ENCODE data around the gene BTBD3. TPM values are rescaled to one million over a fixed set of nuclear protein-coding genes. Genes with fewer than 3 reads are reported as not detected.
A peak's percentile ranks its signal among the peaks of the same experiment; 100 is the strongest.

Gene BTBD3
- total RNA-seq, 1 donor from 2014 or later, result 31.1 TPM

- intact Hi-C loops (cut with DNase I), result no loop called here
- no peak for TF ChIP-seq CTCF (IDR thresholded peaks at IDR 0.05)
- no peak for ATAC-seq
These were observed 24.0 kb downstream of the BTBD3 start for GRCh38 chr20:11941593-11942246.

GRCh38 chr20:11943778-11944177, 26.1 kb downstream of the BTBD3 start:
- intact Hi-C loops (cut with DNase I), result no loop called here
- H3K36me3 ChIP-seq, result no peaks in the 10 kb centered on the region
- no peak for TF ChIP-seq CTCF (IDR thresholded peaks at IDR 0.05)
- H3K9me3 ChIP-seq, result no peaks in the 10 kb centered on the region
- H3K4me1 ChIP-seq, result no peaks in the 10 kb centered on the region
- DNase-seq (no peak), ATAC-seq (no peak)
- H3K27me3 ChIP-seq, result no peaks in the 10 kb centered on the region
- no peak overlapping the region for H3K27ac ChIP-seq
- no peak overlapping the region for H3K4me3 ChIP-seq

More at GRCh38 chr20:11941593-11942246, 24.0 kb downstream of the BTBD3 start:
- H3K4me1 ChIP-seq, result no peaks in the 10 kb centered on the region
- no peak overlapping the region for H3K27ac ChIP-seq
- no peaks in the 10 kb centered on the region for H3K9me3 ChIP-seq
- no peak for DNase-seq
- H3K36me3 ChIP-seq, result no peaks in the 10 kb centered on the region
- H3K4me3 ChIP-seq, result no peak overlapping the region
- no peaks in the 10 kb centered on the region for H3K27me3 ChIP-seq

- TF ChIP-seq CTCF (IDR thresholded peaks at IDR 0.05), result no peak
- Histone ChIP-seq H3K4me1 (no peaks in the 10 kb centered on the region), H3K27me3 (no peaks in the 10 kb centered on the region), H3K27ac (no peak overlapping the region), H3K4me3 (no peak overlapping the region), H3K36me3 (no peaks in the 10 kb centered on the region), H3K9me3 (no peaks in the 10 kb centered on the region)
- intact Hi-C loops (cut with DNase I), result no loop called here
- ATAC-seq, result peak; percentile 51
- no peak for DNase-seq
These were observed 31.1 kb downstream of the BTBD3 start for GRCh38 chr20:11948806-11949205.

GRCh38 chr20:11949711-11950110, 32.0 kb downstream of the BTBD3 start:
- Histone ChIP-seq H3K4me3 (no peak overlapping the region), H3K4me1 (no peaks in the 10 kb centered on the region), H3K27ac (no peak overlapping the region), H3K9me3 (no peaks in the 10 kb centered on the region), H3K36me3 (no peaks in the 10 kb centered on the region), H3K27me3 (no peaks in the 10 kb centered on the region)
- intact Hi-C loops (cut with DNase I), result no loop called here
- no peak for ATAC-seq
- TF ChIP-seq CTCF (IDR thresholded peaks at IDR 0.05), result no peak
- no peak for DNase-seq

GRCh38 chr20:11951696-11952095, 34.0 kb downstream of the BTBD3 start:
- intact Hi-C loops (cut with DNase I), result no loop called here
- Histone ChIP-seq H3K36me3 (no peaks in the 10 kb centered on the region), H3K9me3 (no peaks in the 10 kb centered on the region), H3K27me3 (no peaks in the 10 kb centered on the region), H3K4me3 (no peak overlapping the region), H3K4me1 (no peaks in the 10 kb centered on the region), H3K27ac (no peak overlapping the region)
- no peak for ATAC-seq
- no peak for DNase-seq
- no peak for TF ChIP-seq CTCF (IDR thresholded peaks at IDR 0.05)

- H3K27ac ChIP-seq, result no peak overlapping the region
- intact Hi-C loops (cut with DNase I), result no loop called here
- no peaks in the 10 kb centered on the region for H3K36me3 ChIP-seq
- H3K4me1 ChIP-seq, result no peaks in the 10 kb centered on the region
- no peak for ATAC-seq
- DNase-seq, result no peak
- no peaks in the 10 kb centered on the region for H3K27me3 ChIP-seq
- no peak overlapping the region for H3K4me3 ChIP-seq
- H3K9me3 ChIP-seq, result no peaks in the 10 kb centered on the region
- no peak for TF ChIP-seq CTCF (IDR thresholded peaks at IDR 0.05)
These were observed 34.9 kb downstream of the BTBD3 start for GRCh38 chr20:11952639-11953038.
